Vagina (tissue), 2 donors: Measurements from ENCODE around the gene PTPRK. TPM values are rescaled to one million over a fixed set of nuclear protein-coding genes. Genes with fewer than 3 reads are reported as not detected.

Experiments
- DNase-seq, 2 donors: peaks; one replicate each; pipeline ENCODE4 v3.0.0-alpha.2; 2017; ENCODE audit errors: extremely low spot score in 2 of 2
- H3K27ac ChIP-seq: fragments of 200-600 bp; sonication (generic); one replicate; pipeline ENCODE4 v1.5.1; 2019
- H3K27me3 ChIP-seq: fragments of 200-600 bp; sonication (generic); one replicate; pipeline ENCODE4 v1.5.1; 2019
- H3K36me3 ChIP-seq, 2 donors: fragments of 200-600 bp; sonication (generic); one replicate each; pipeline ENCODE4 v1.5.1; 2017 to 2019
- H3K4me1 ChIP-seq: fragments of 200-600 bp; sonication (generic); one replicate; pipeline ENCODE4 v1.5.1; 2019
- H3K4me3 ChIP-seq, 2 donors: fragments of 200-600 bp; sonication (generic); 1 replicate in 1 of 2; 2 replicates in 1 of 2; pipeline ENCODE4 v1.5.1; 2016 to 2019
- H3K9me3 ChIP-seq: fragments of 200-600 bp; sonication (generic); one replicate; pipeline ENCODE4 v1.5.1; 2019
- POLR2A ChIP-seq, 2 donors: fragments of 450-650 bp; IDR thresholded peaks; one replicate each; pipeline ENCODE4 v1.6.1; 2017; ENCODE audit warnings: antibody characterized with exemption in 2 of 2, mild to moderate bottlenecking in 2 of 2, moderate library complexity in 2 of 2
- POLR2AphosphoS5 ChIP-seq, 2 donors: sonication (generic); formaldehyde crosslinking; IDR thresholded peaks; one replicate each; pipeline ENCODE4 v1.9.0; 2017; ENCODE audit warnings: antibody characterized with exemption in 2 of 2, mild to moderate bottlenecking in 2 of 2, low read depth in 1 of 2; ENCODE audit not compliant: insufficient read depth in 1 of 2
- intact Hi-C: fragments of 100-400 bp; cut with DNase I; formaldehyde crosslinking; loops from one replicate; pipeline ENCODE4 v1.15.1; 2023
- total RNA-seq: library from RNA; depleted of rRNA; stranded (reverse); fragments of >200 nt; gene quantifications from one replicate; pipeline ENCODE4 v1.2.3, GENCODE V29; 2016
- TF ChIP-seq, protein P1 (sequence below), 3 experiments: fragments of 450-650 bp in 2 of 3; fragments of 200-600 bp in 1 of 3; sonication (generic) in 1 of 3; IDR thresholded peaks; one replicate each; pipeline ENCODE4 v1.5.1; 2017 to 2019; ENCODE audit warnings: antibody characterized with exemption in 3 of 3, mild to moderate bottlenecking in 2 of 3, moderate library complexity in 2 of 3

Gene PTPRK
- total RNA-seq, 1 donor from 2014 or later: 82.5 TPM

DNA sequence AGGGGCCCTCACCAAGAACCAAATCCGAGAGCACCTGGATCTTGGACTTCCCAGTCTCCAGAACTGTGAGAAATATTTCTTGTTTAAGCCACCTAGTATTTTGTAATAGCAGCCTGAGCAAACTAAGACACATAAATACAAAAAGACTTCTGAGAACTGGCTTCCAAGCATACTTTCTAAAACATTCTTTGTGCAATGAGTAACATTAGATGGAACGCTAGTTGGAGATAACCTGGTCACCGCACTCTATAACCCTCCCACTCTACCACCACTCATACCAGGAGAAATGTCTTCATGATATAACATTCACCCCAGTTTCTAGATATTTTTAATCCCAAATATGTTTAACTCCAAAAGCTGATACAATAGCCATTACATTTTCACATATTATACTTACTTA, 450.0 kb downstream of the PTPRK start:
- H3K9me3 ChIP-seq: no peaks in the 10 kb centered on the region
- no peak for DNase-seq
- H3K27ac ChIP-seq: no peak overlapping the region
- intact Hi-C loops: no loop called here
- H3K4me1 ChIP-seq: no peaks in the 10 kb centered on the region
- H3K36me3 ChIP-seq: no peaks in the 10 kb centered on the region
- no peak overlapping the region for H3K4me3 ChIP-seq
- TF ChIP-seq POLR2AphosphoS5 (IDR thresholded peaks at IDR 0.05; ENCODE audit: insufficient read depth in 1 of 2, low read depth in 1 of 2): no peak
- no peaks in the 10 kb centered on the region for H3K27me3 ChIP-seq

DNA sequence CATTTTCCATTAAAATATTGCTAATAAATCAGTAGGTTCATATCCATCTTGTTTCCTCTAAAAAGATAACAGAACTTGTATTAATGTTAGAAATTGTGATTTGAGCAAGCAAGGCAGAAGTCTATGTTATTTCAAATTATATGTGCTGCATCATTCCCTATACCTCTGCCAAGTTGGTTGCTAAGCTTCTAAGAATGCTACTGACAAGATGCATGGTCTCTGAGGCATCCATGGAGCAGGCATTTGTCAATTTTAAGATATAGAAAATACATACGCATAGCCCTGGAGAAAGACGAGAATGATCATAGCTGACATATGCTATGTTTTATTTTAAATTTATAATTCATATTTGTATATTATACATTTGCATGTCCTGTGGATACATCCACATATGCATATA, 451.2 kb downstream of the PTPRK start:
- no peak overlapping the region for H3K4me3 ChIP-seq
- intact Hi-C loops: no loop called here
- H3K4me1 ChIP-seq: no peaks in the 10 kb centered on the region
- TF ChIP-seq, protein P1, sequence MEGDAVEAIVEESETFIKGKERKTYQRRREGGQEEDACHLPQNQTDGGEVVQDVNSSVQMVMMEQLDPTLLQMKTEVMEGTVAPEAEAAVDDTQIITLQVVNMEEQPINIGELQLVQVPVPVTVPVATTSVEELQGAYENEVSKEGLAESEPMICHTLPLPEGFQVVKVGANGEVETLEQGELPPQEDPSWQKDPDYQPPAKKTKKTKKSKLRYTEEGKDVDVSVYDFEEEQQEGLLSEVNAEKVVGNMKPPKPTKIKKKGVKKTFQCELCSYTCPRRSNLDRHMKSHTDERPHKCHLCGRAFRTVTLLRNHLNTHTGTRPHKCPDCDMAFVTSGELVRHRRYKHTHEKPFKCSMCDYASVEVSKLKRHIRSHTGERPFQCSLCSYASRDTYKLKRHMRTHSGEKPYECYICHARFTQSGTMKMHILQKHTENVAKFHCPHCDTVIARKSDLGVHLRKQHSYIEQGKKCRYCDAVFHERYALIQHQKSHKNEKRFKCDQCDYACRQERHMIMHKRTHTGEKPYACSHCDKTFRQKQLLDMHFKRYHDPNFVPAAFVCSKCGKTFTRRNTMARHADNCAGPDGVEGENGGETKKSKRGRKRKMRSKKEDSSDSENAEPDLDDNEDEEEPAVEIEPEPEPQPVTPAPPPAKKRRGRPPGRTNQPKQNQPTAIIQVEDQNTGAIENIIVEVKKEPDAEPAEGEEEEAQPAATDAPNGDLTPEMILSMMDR (IDR thresholded peaks at IDR 0.05): no peak
- TF ChIP-seq POLR2A (IDR thresholded peaks at IDR 0.05) (no peak), POLR2AphosphoS5 (IDR thresholded peaks at IDR 0.05; ENCODE audit: insufficient read depth in 1 of 2, low read depth in 1 of 2) (no peak)
- no peaks in the 10 kb centered on the region for H3K36me3 ChIP-seq
- no peaks in the 10 kb centered on the region for H3K27me3 ChIP-seq
- no peak overlapping the region for H3K27ac ChIP-seq
- no peaks in the 10 kb centered on the region for H3K9me3 ChIP-seq
- DNase-seq: no peak

DNA sequence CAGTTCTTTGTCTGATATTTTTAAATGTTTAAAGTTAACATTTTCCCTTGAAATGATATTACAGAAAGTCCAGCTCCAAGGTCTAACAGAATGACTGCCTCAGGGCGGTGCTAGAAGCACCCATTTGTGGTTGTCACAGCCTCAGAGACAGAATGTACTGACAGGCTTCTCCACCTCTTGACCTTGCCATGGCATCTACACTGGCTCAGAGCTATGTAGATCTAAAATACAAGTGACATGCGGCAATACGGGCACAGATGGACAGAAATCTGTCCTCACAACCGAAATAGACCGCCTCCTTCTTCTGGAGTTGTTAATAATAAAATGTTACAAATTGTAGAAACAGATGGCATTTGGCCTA, 452.3 kb downstream of the PTPRK start:
- Histone ChIP-seq H3K27me3 (no peaks in the 10 kb centered on the region), H3K4me1 (no peaks in the 10 kb centered on the region), H3K27ac (no peak overlapping the region), H3K9me3 (no peaks in the 10 kb centered on the region), H3K4me3 (no peak overlapping the region), H3K36me3 (no peaks in the 10 kb centered on the region)
- TF ChIP-seq POLR2AphosphoS5 (IDR thresholded peaks at IDR 0.05; ENCODE audit: insufficient read depth in 1 of 2, low read depth in 1 of 2): no peak
- no peak for TF ChIP-seq POLR2A (IDR thresholded peaks at IDR 0.05)
- TF ChIP-seq, protein P1 (IDR thresholded peaks at IDR 0.05): no peak
- intact Hi-C loops: no loop called here
- DNase-seq: no peak

DNA sequence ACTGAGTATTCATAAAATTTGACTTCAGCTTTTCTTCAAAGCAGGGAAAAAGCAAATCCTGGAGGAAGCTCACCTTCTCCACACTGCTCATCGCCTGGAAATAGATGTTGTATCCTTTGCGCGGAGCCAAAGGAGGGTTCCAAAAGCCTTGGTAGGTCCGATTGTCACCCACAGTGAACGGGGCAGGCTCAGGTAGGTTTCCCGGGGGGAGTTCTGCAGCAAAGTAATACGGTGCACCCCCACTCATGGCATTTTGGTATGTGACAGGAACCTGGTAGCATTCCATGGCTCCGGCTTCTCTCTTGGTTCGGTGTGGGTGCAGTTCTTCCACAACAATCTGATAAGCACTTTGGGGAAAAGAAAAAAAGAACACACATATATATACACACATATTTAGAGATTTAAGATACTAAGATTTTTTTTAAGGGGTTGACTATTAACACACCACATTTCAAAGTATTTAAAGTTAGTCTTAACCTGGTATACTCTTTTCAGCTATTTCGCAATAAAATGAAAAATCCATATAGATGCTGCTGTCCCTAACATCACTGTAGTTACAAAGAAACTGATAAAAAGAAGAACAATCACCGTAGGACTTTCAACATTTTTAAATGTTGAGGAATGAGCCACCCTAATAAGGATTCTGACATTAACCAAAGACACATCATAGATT, 452.8 kb downstream of the PTPRK start:
- no peaks in the 10 kb centered on the region for H3K27me3 ChIP-seq
- no peak for DNase-seq
- no peaks in the 10 kb centered on the region for H3K4me1 ChIP-seq
- TF ChIP-seq, protein P1 (IDR thresholded peaks at IDR 0.05): no peak
- TF ChIP-seq POLR2AphosphoS5 (IDR thresholded peaks at IDR 0.05; ENCODE audit: insufficient read depth in 1 of 2, low read depth in 1 of 2): no peak
- no peak for TF ChIP-seq POLR2A (IDR thresholded peaks at IDR 0.05)
- intact Hi-C loops: no loop called here
- no peaks in the 10 kb centered on the region for H3K36me3 ChIP-seq
- no peak overlapping the region for H3K27ac ChIP-seq
- no peak overlapping the region for H3K4me3 ChIP-seq
- H3K9me3 ChIP-seq: no peaks in the 10 kb centered on the region

DNA sequence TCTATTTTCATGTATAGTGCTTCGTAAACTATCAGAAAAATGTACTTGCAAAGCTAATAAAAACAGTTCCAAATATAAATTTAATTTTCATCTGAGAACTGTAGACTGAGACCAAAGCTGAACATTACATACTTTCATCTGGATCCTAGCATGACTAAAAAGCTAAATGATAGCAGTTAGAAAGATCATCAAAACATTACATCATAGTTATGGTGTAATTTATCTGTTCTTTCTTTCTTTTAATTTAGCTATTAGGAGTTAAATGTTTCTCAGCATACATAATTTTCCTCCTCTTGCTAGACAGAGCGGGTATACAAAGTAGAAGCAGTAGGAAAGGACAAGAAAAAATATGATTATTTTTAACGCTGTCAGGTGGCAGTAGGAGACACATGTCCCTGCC, 455.3 kb downstream of the PTPRK start:
- H3K9me3 ChIP-seq: no peaks in the 10 kb centered on the region
- TF ChIP-seq, protein P1 (IDR thresholded peaks at IDR 0.05): no peak
- TF ChIP-seq POLR2AphosphoS5 (IDR thresholded peaks at IDR 0.05; ENCODE audit: insufficient read depth in 1 of 2, low read depth in 1 of 2) (no peak), POLR2A (IDR thresholded peaks at IDR 0.05) (no peak)
- no peaks in the 10 kb centered on the region for H3K4me1 ChIP-seq
- H3K27ac ChIP-seq: no peak overlapping the region
- H3K4me3 ChIP-seq: no peak overlapping the region
- H3K27me3 ChIP-seq: no peaks in the 10 kb centered on the region
- intact Hi-C loops: no loop called here
- no peaks in the 10 kb centered on the region for H3K36me3 ChIP-seq
- DNase-seq: no peak
